Caco-2 (cell line): ENCODE measurements around the gene SLU7. TPM values are rescaled to one million over a fixed set of nuclear protein-coding genes. Genes with fewer than 3 reads are reported as not detected.
A peak's percentile ranks its signal among the peaks of the same experiment; 100 is the strongest.

ENCODE experiments used
- BruUV-seq: library from RNA; stranded (reverse); fragments of 400-500 nt; replicated peaks from 2 replicates; lab custom pipeline; 2021; lab: Mats Ljungman, UMichigan
- CTCF ChIA-PET: fragments of 300-600 bp; sonication (Branson Sonifier 250); formaldehyde crosslinking; loops from one replicate; lab custom pipeline; 2022; ENCODE audit warnings: antibody characterized with exemption; lab: Charles Lee
- POLR2A ChIA-PET: fragments of 300-600 bp; sonication (Branson Sonifier 250); formaldehyde crosslinking; loops from one replicate; lab custom pipeline; 2022; ENCODE audit warnings: antibody characterized with exemption; lab: Charles Lee
- DNase-seq, 2 experiments: peaks; one replicate each; pipeline versions ENCODE4 v3.0.0 to v3.0.0-alpha.2; 2020 to 2022
- H3K27me3 ChIP-seq: replicated peaks from 2 replicates; pipeline ENCODE4 v1.6.0; 2011; ENCODE audit warnings: low read length; ENCODE audit not compliant: control insufficient read depth, insufficient read depth
- H3K36me3 ChIP-seq: 2 replicates; pipeline ENCODE4 v1.5.1; 2011; ENCODE audit warnings: low read length; ENCODE audit not compliant: control insufficient read depth, insufficient read depth
- H3K4me1 ChIP-seq: fragments of 250-450 bp; sonication (Bioruptor Pico); 2 replicates; pipeline ENCODE4 v1.5.1; 2020; ENCODE audit warnings: mild to moderate bottlenecking
- H3K4me3 ChIP-seq: 2 replicates; pipeline ENCODE4 v1.5.1; 2011; ENCODE audit warnings: low read depth, mild to moderate bottlenecking, control low read depth, low read length
- H3K9me3 ChIP-seq: fragments of 250-450 bp; sonication (Bioruptor Pico); 2 replicates; pipeline ENCODE4 v1.5.1; 2020; ENCODE audit warnings: mild to moderate bottlenecking, moderate library complexity
- H3K27ac Mint-ChIP-seq: one replicate; pipeline ENCODE4 v1.8.0; 2022; ENCODE audit warnings: mixed read lengths; ENCODE audit not compliant: unreplicated experiment
- H3K27me3 Mint-ChIP-seq: one replicate; pipeline ENCODE4 v1.8.0; 2022; ENCODE audit warnings: mixed read lengths; ENCODE audit not compliant: insufficient read depth, unreplicated experiment
- H3K36me3 Mint-ChIP-seq: one replicate; pipeline ENCODE4 v1.8.0; 2022; ENCODE audit warnings: mild to moderate bottlenecking, mixed read lengths; ENCODE audit not compliant: insufficient read depth, unreplicated experiment
- H3K4me1 Mint-ChIP-seq: one replicate; pipeline ENCODE4 v1.8.0; 2022; ENCODE audit warnings: low read depth, mixed read lengths; ENCODE audit not compliant: unreplicated experiment
- H3K4me3 Mint-ChIP-seq: one replicate; pipeline ENCODE4 v1.8.0; 2022; ENCODE audit warnings: mild to moderate bottlenecking, moderate library complexity, mixed read lengths; ENCODE audit not compliant: unreplicated experiment
- H3K9me3 Mint-ChIP-seq: one replicate; pipeline ENCODE4 v1.8.0; 2022; ENCODE audit warnings: mixed read lengths; ENCODE audit not compliant: unreplicated experiment
- intact Hi-C: fragments of 100-400 bp; cut with micrococcal nuclease; formaldehyde crosslinking; loops from one replicate; pipeline ENCODE4 v1.10.0; 2022; ENCODE audit not compliant: unreplicated experiment
- total RNA-seq: library from RNA; stranded (reverse); gene quantifications from 2 replicates; pipeline ENCODE4 v1.2.3, GENCODE V29; 2022
- TF ChIP-seq, protein P1 (sequence below), 2 experiments: fragments of 200-600 bp in 1 of 2; IDR thresholded peaks; 1 replicate in 1 of 2; 2 replicates in 1 of 2; pipeline versions ENCODE4 v1.5.1 to v1.8.0; 2011 to 2022; ENCODE audit warnings: antibody characterized with exemption in 1 of 2, control low read depth in 1 of 2, inconsistent platforms in 1 of 2, low read depth in 1 of 2, low read length in 1 of 2, mild to moderate bottlenecking in 1 of 2, moderate library complexity in 1 of 2; ENCODE audit not compliant: insufficient read depth in 1 of 2, severe bottlenecking in 1 of 2, unreplicated experiment in 1 of 2

SLU7 gene
- total RNA-seq, 1 experiment from 2014 or later: 55.0 TPM

DNA sequence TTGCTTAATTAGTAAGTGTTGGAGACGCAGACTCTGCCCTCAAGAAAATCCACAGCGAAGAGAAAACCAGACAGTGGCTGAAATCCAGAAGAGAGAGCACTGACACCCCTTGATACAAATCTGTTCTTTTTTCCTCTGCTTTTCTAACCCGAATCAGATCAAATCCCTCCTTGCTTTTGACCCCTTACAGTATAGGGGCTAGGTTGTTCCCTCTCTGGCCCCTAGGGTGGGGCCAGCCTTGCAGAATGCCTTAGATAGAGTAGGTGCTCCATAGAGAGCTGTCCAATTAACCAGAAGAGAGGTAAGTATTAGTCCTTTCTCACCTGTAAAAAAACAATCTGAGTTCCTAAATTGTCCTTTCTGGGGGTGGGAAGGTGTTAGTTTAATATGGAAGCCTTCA lies 58.6 kb downstream of the SLU7 start:
- H3K4me1 Mint-ChIP-seq: no peaks in the 10 kb centered on the region
- H3K4me3 Mint-ChIP-seq: no peak overlapping the region
- ChIA-PET POLR2A (no interaction called here), CTCF (interaction anchor here (0.6 kb wide), 1 partner anchor 15 kb away, joined by 3 read pairs; no protein-coding TSS in a partner anchor)
- Histone ChIP-seq H3K4me3 (no peak overlapping the region), H3K27me3 (no peaks in the 10 kb centered on the region), H3K9me3 (no peaks in the 10 kb centered on the region), H3K4me1 (no peaks in the 10 kb centered on the region), H3K36me3 (no peaks in the 10 kb centered on the region)
- intact Hi-C loops: no loop called here
- no peaks in the 10 kb centered on the region for H3K36me3 Mint-ChIP-seq
- TF ChIP-seq, protein P1, sequence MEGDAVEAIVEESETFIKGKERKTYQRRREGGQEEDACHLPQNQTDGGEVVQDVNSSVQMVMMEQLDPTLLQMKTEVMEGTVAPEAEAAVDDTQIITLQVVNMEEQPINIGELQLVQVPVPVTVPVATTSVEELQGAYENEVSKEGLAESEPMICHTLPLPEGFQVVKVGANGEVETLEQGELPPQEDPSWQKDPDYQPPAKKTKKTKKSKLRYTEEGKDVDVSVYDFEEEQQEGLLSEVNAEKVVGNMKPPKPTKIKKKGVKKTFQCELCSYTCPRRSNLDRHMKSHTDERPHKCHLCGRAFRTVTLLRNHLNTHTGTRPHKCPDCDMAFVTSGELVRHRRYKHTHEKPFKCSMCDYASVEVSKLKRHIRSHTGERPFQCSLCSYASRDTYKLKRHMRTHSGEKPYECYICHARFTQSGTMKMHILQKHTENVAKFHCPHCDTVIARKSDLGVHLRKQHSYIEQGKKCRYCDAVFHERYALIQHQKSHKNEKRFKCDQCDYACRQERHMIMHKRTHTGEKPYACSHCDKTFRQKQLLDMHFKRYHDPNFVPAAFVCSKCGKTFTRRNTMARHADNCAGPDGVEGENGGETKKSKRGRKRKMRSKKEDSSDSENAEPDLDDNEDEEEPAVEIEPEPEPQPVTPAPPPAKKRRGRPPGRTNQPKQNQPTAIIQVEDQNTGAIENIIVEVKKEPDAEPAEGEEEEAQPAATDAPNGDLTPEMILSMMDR (IDR thresholded peaks at IDR 0.05; ENCODE audit: insufficient read depth in 1 of 2, low read depth in 1 of 2, low read length in 1 of 2, severe bottlenecking in 1 of 2, unreplicated experiment in 1 of 2): peak in 1 of 2 experiments; percentile 5
- no peak for DNase-seq
- H3K27ac Mint-ChIP-seq: no peak overlapping the region
- no peaks in the 10 kb centered on the region for H3K27me3 Mint-ChIP-seq
- no TSS peak for BruUV-seq
- H3K9me3 Mint-ChIP-seq: no peaks in the 10 kb centered on the region

DNA sequence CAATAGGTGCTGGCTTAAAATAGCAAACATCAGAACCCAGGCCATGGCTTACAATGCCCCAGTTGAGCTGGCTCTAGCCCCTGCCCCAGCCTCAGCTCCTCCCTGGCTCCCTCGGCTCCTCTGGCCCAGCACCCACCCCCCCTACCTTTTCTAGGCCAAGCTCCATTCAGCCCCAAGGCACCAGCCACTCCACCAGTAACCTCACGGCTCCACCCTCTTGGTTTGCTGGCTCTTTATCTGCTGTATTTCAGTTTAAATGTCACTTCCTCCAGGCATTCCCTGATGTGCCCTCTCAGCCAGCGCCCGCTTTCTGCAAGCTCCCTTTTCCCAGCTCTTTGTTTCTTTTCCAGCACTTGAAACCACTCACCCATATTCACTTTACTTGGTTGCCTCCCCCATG lies 59.1 kb downstream of the SLU7 start:
- POLR2A ChIA-PET: no interaction called here
- Histone ChIP-seq H3K36me3 (no peaks in the 10 kb centered on the region), H3K4me3 (no peak overlapping the region), H3K4me1 (no peaks in the 10 kb centered on the region), H3K9me3 (no peaks in the 10 kb centered on the region), H3K27me3 (no peaks in the 10 kb centered on the region)
- Mint-ChIP-seq H3K4me1 (no peaks in the 10 kb centered on the region), H3K36me3 (no peaks in the 10 kb centered on the region), H3K27me3 (no peaks in the 10 kb centered on the region), H3K9me3 (no peaks in the 10 kb centered on the region), H3K4me3 (no peak overlapping the region), H3K27ac (no peak overlapping the region)
- BruUV-seq: no TSS peak
- intact Hi-C loops: no loop called here
- CTCF ChIA-PET: interaction anchor here (0.6 kb wide), 1 partner anchor 15 kb away, joined by 3 read pairs; no protein-coding TSS in a partner anchor
- no peak for DNase-seq
- TF ChIP-seq, protein P1 (IDR thresholded peaks at IDR 0.05; ENCODE audit: insufficient read depth in 1 of 2, low read depth in 1 of 2, low read length in 1 of 2, severe bottlenecking in 1 of 2, unreplicated experiment in 1 of 2): no peak

DNA sequence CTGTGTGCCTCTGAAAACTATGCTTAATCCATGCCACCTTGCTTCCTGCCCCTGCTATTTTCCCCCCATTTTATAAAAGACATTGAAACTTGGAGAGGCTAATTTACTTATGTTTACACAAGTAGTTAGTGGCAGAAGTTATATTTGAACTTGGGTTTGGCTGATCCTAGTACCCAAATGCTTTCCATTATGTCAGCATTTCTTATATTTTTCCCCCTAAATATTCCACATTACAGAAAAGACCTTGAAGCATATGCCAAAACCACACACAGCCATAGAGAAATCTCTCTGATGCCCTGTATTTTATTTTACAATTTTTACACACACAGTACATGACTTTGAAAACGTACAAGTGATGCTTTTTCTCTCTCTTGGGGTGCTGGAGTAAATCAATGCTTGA lies 59.6 kb downstream of the SLU7 start:
- Mint-ChIP-seq H3K9me3 (no peaks in the 10 kb centered on the region), H3K27ac (no peak overlapping the region), H3K4me3 (no peak overlapping the region), H3K27me3 (no peaks in the 10 kb centered on the region), H3K4me1 (no peaks in the 10 kb centered on the region), H3K36me3 (no peaks in the 10 kb centered on the region)
- Histone ChIP-seq H3K4me1 (no peaks in the 10 kb centered on the region), H3K4me3 (no peak overlapping the region), H3K27me3 (no peaks in the 10 kb centered on the region), H3K9me3 (no peaks in the 10 kb centered on the region), H3K36me3 (no peaks in the 10 kb centered on the region)
- TF ChIP-seq, protein P1 (IDR thresholded peaks at IDR 0.05; ENCODE audit: insufficient read depth in 1 of 2, low read depth in 1 of 2, low read length in 1 of 2, severe bottlenecking in 1 of 2, unreplicated experiment in 1 of 2): no peak
- intact Hi-C loops: no loop called here
- ChIA-PET POLR2A (no interaction called here), CTCF (no interaction called here)
- no TSS peak for BruUV-seq
- no peak for DNase-seq
